Testis (tissue), 3 donors: ENCODE measurements around the gene PDLIM5. TPM values are rescaled to one million over a fixed set of nuclear protein-coding genes. Genes with fewer than 3 reads are reported as not detected.

Experiments used
- DNase-seq: peaks from one replicate; pipeline ENCODE4 v3.0.0-alpha.2; 2019
- H3K27ac ChIP-seq, 2 donors: fragments of 200-600 bp; sonication (generic); one replicate each; pipeline ENCODE4 v1.5.1; 2019
- H3K27me3 ChIP-seq: fragments of 200-600 bp; sonication (generic); one replicate; pipeline ENCODE4 v1.5.1; 2019
- H3K36me3 ChIP-seq: fragments of 200-600 bp; sonication (generic); one replicate; pipeline ENCODE4 v1.5.1; 2017; ENCODE audit warnings: low read depth; ENCODE audit errors: missing control alignments
- H3K4me1 ChIP-seq: fragments of 200-600 bp; sonication (generic); one replicate; pipeline ENCODE4 v1.5.1; 2019
- H3K4me3 ChIP-seq, 2 donors: fragments of 200-600 bp; sonication (generic); one replicate each; pipeline ENCODE4 v1.5.1; 2017 to 2019
- H3K9me3 ChIP-seq: fragments of 200-600 bp; sonication (generic); one replicate; pipeline ENCODE4 v1.5.1; 2017
- POLR2A ChIP-seq: fragments of 450-650 bp; IDR thresholded peaks from one replicate; pipeline ENCODE4 v1.6.1; 2017; ENCODE audit warnings: antibody characterized with exemption, mild to moderate bottlenecking, moderate library complexity
- WGBS, 2 donors: methylation state at CpG; one replicate each; pipeline ENCODE4 v1.1.5; 2018; 5-methylcytosine and 5-hydroxymethylcytosine counted together
- intact Hi-C: fragments of 100-400 bp; cut with DNase I; formaldehyde crosslinking; loops from one replicate; pipeline ENCODE4 v1.15.1; 2023; ENCODE audit warnings: low total_unique reads
- polyA plus RNA-seq: library from polyadenylated mRNA; stranded (reverse); fragments of 350-450 nt; fragmentation: Illumina TruSeq; extraction: RNeasy Lipid Tissue Mini Kit (QIAGEN cat#74804); gene quantifications from one replicate; pipeline ENCODE4 v1.2.3, GENCODE V29; 2014; ENCODE audit warnings: low read depth, low replicate concordance; ENCODE audit not compliant: insufficient read depth
- total RNA-seq, 2 donors: library from RNA; depleted of rRNA; stranded (reverse); fragments of >200 nt; gene quantifications; one replicate each; pipeline ENCODE4 v1.2.3, GENCODE V29; 2016
- TF ChIP-seq, protein P1 (sequence below), 3 experiments: fragments of 450-650 bp in 2 of 3; fragments of 200-600 bp in 1 of 3; sonication (generic) in 1 of 3; IDR thresholded peaks; one replicate each; pipeline ENCODE4 v1.5.1; 2016 to 2019; ENCODE audit warnings: antibody characterized with exemption in 3 of 3, mild to moderate bottlenecking in 2 of 3, moderate library complexity in 1 of 3

PDLIM5 gene
- total and polyA plus RNA-seq, 3 donors from 2014 or later: 45.5 to 86.8 (median 86.1) TPM

- TF ChIP-seq POLR2A: no peak
- TF ChIP-seq, protein P1, sequence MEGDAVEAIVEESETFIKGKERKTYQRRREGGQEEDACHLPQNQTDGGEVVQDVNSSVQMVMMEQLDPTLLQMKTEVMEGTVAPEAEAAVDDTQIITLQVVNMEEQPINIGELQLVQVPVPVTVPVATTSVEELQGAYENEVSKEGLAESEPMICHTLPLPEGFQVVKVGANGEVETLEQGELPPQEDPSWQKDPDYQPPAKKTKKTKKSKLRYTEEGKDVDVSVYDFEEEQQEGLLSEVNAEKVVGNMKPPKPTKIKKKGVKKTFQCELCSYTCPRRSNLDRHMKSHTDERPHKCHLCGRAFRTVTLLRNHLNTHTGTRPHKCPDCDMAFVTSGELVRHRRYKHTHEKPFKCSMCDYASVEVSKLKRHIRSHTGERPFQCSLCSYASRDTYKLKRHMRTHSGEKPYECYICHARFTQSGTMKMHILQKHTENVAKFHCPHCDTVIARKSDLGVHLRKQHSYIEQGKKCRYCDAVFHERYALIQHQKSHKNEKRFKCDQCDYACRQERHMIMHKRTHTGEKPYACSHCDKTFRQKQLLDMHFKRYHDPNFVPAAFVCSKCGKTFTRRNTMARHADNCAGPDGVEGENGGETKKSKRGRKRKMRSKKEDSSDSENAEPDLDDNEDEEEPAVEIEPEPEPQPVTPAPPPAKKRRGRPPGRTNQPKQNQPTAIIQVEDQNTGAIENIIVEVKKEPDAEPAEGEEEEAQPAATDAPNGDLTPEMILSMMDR (IDR thresholded peaks at IDR 0.05): no peak
- Histone ChIP-seq H3K4me3 (no peak overlapping the region), H3K27me3 (no peaks in the 10 kb centered on the region), H3K9me3 (no peaks in the 10 kb centered on the region), H3K36me3 (no peaks in the 10 kb centered on the region), H3K4me1 (no peaks in the 10 kb centered on the region), H3K27ac (no peak overlapping the region)
- no peak for DNase-seq
- intact Hi-C loops: no loop called here
- 70 to 84% methylated on average over 2 of the region's 2 CpGs for WGBS, 2 donors
These were observed 12.1 kb upstream of the PDLIM5 start for GRCh38 chr4:94439606-94440005.

GRCh38 chr4:94441838-94442237, 9.9 kb upstream of the PDLIM5 start:
- 87 to 89% methylated on average over 3 of the region's 3 CpGs for WGBS, 2 donors
- Histone ChIP-seq H3K27ac (no peak overlapping the region), H3K27me3 (no peaks in the 10 kb centered on the region), H3K9me3 (no peaks in the 10 kb centered on the region), H3K4me1 (no peaks in the 10 kb centered on the region), H3K36me3 (no peaks in the 10 kb centered on the region), H3K4me3 (no peak overlapping the region)
- no peak for TF ChIP-seq POLR2A
- TF ChIP-seq, protein P1 (IDR thresholded peaks at IDR 0.05): no peak
- DNase-seq: no peak
- intact Hi-C loops: no loop called here

DNA sequence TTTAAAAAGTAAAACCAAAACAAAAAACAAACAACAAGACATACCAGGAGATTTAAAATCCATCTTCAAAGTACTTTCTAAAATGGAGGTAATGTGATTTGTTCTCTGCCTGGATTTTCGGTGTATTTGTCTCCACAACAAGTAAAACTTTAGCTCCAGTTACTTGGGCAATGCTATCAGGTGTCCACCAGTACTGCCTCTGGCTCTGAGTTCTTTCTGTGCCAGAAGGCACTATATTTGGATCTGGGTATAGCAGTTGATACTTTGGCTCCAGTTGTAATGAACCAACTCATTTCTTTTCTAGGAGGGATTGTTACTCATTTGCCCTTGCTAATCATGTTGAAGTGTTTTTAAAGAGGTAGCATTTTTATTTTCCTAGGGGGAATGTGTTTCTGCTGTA, 9.5 kb upstream of the PDLIM5 start:
- Histone ChIP-seq H3K4me3 (no peak overlapping the region), H3K4me1 (no peaks in the 10 kb centered on the region), H3K27ac (no peak overlapping the region), H3K27me3 (no peaks in the 10 kb centered on the region), H3K9me3 (no peaks in the 10 kb centered on the region), H3K36me3 (no peaks in the 10 kb centered on the region)
- TF ChIP-seq, protein P1 (IDR thresholded peaks at IDR 0.05): no peak
- no peak for TF ChIP-seq POLR2A
- WGBS, 2 donors: 78 to 89% methylated on average over 1 of the region's 1 CpG
- DNase-seq: no peak
- intact Hi-C loops: no loop called here

DNA sequence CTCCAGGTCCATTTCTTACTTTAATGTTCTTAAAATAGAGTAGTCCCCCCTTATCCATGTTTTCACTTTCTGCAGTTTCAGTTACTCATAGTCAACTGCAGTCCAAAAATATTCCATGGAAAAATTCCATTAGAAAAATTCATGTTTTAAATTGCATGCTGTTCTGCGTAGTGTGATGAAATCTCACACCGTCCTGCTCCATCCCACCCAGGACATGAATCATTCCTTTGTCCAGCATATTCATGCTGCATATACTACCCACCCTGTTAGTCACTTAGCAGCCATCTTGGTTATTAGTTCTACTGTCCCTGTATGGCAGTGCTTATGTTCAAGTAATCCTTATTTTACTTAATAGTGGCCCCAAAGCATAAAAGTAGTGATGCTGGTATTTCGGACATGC, 5.4 kb upstream of the PDLIM5 start:
- intact Hi-C loops: no loop called here
- WGBS, 2 donors: 87 to 89% methylated on average over 3 of the region's 3 CpGs
- DNase-seq: no peak
- no peak overlapping the region for H3K4me3 ChIP-seq
- no peaks in the 10 kb centered on the region for H3K9me3 ChIP-seq
- TF ChIP-seq POLR2A: no peak
- TF ChIP-seq, protein P1 (IDR thresholded peaks at IDR 0.05): no peak
- no peak overlapping the region for H3K27ac ChIP-seq
- no peaks in the 10 kb centered on the region for H3K36me3 ChIP-seq
- H3K4me1 ChIP-seq: no peaks in the 10 kb centered on the region
- no peaks in the 10 kb centered on the region for H3K27me3 ChIP-seq

DNA sequence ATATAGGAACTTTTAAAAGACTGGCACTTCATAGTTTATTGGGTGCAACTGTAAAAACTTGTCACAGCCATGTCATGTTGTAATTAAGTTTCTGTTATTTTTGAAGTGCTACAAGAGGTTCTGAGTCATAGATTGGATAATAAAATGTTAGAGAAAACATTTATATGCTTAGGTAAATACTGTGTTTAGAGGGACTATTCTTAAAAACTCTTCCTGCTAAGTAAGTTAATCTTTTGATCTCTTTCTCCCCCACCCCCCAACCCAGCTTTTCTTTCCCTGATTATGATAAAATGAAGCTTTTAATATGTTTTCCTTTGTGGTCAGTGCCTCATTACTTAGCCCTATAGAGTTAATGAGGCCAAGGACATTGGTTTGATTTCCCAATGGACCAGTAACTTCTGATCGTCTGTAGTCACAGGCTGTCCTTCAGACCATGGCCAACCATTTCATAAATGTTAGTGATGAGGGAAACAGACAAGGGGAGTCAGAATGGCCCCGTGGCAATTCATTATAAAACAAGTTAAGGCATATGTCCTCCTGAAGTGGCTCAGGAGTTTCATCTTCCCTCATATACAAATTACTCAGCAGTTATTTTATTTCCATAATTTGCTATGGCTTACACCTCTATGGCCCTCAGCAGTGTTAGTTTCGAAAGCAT, 3.9 kb upstream of the PDLIM5 start:
- Histone ChIP-seq H3K4me1 (no peaks in the 10 kb centered on the region), H3K9me3 (no peaks in the 10 kb centered on the region), H3K4me3 (no peak overlapping the region), H3K36me3 (no peaks in the 10 kb centered on the region), H3K27ac (no peak overlapping the region), H3K27me3 (no peaks in the 10 kb centered on the region)
- intact Hi-C loops: no loop called here
- 68 to 75% methylated on average over 3 of the region's 3 CpGs for WGBS, 2 donors
- DNase-seq: no peak
- TF ChIP-seq, protein P1 (IDR thresholded peaks at IDR 0.05): no peak
- no peak for TF ChIP-seq POLR2A
